Measurements from ENCODE around the gene ZNF652. TPM values are rescaled to one million over a fixed set of nuclear protein-coding genes. Genes with fewer than 3 reads are reported as not detected.

ZNF652 gene
- total and polyA plus RNA-seq, 2 donors (not counting 1 experiment from before 2014, with no cell fraction given) = 7.8 to 10.2 TPM

DNA sequence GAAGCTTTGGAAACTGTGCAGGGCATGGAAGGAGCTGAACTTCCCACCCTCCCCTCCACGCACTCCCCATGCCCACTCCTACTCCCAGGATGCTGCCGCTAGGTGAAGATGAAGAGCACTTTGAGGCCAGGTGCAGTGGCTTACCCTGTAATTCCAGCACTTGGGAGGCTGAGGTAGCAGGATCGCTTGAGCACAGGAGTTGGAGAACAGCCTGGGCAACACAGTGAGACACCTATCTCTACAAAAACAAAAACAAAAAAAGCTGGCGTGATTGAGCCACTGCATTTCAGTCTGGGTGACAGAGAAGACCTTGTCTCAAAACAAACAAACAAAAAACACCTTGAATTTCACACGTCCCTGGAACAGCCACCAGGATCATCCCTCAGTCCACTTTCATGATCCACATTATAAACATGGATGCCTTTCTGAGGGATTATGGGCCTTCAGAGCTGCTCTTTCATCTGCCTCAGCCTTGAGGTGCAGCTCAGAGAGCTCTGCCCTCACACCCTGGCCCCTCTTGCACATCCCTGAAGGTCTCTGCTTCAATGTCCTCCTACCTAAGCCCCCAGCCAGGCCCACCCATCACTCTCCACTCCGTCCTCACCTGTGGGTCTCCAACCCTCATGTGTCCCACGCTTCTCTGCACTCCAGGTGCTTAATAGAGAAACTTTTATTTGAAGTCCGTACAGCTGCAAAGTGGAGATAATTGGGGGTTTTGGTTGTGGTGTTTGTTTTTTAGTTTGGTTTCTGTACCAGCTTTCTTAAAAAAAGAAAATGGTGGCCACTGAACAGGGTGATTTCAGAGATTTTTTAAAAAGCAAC, 26.9 kb upstream of the ZNF652 start:
- Histone ChIP-seq H3K27me3 (ENCODE audit: control insufficient read depth, insufficient read depth, low read length) (no peaks in the 10 kb centered on the region), H3K27ac (ENCODE audit: insufficient read depth, low read length) (no peak overlapping the region), H3K4me1 (ENCODE audit: control insufficient read depth, extremely low read depth, insufficient read depth, low read length) (peaks cover 2% of the 10 kb centered on the region), H4K20me1 (ENCODE audit: control insufficient read depth, extremely low read depth, insufficient read depth, low read length) (no peaks in the 10 kb centered on the region), H3K36me3 (ENCODE audit: control insufficient read depth, insufficient read depth, low read length) (no peaks in the 10 kb centered on the region), H3K9ac (ENCODE audit: insufficient read depth, low read length) (no peak overlapping the region), H3K9me3 (ENCODE audit: control insufficient read depth, insufficient read depth, low read depth, low read length) (no peaks in the 10 kb centered on the region), H3K79me2 (ENCODE audit: control insufficient read depth, insufficient read depth, low read length) (no peaks in the 10 kb centered on the region), H3K4me2 (ENCODE audit: extremely low read depth, insufficient read depth, low read length) (no peak overlapping the region), H3K4me3 (replicated peaks in 1 of 4; ENCODE audit: control extremely low read depth in 1 of 4, insufficient read depth in 1 of 4, low read depth in 3 of 4, low read length in 4 of 4) (no peak overlapping the region), H2AFZ (ENCODE audit: low read length) (no peak overlapping the region)
- TF ChIP-seq, protein P1, sequence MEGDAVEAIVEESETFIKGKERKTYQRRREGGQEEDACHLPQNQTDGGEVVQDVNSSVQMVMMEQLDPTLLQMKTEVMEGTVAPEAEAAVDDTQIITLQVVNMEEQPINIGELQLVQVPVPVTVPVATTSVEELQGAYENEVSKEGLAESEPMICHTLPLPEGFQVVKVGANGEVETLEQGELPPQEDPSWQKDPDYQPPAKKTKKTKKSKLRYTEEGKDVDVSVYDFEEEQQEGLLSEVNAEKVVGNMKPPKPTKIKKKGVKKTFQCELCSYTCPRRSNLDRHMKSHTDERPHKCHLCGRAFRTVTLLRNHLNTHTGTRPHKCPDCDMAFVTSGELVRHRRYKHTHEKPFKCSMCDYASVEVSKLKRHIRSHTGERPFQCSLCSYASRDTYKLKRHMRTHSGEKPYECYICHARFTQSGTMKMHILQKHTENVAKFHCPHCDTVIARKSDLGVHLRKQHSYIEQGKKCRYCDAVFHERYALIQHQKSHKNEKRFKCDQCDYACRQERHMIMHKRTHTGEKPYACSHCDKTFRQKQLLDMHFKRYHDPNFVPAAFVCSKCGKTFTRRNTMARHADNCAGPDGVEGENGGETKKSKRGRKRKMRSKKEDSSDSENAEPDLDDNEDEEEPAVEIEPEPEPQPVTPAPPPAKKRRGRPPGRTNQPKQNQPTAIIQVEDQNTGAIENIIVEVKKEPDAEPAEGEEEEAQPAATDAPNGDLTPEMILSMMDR (conservative IDR thresholded peaks at IDR 0.05 in 1 of 2, IDR thresholded peaks at IDR 0.05 in 1 of 2; ENCODE audit: low read depth in 1 of 2, low read length in 2 of 2) = no peak
- no peak for TF ChIP-seq EZH2 (IDR thresholded peaks at IDR 0.05; ENCODE audit: low read length, missing control alignments)
- DNase-seq (ENCODE audit: low read depth in 2 of 2) = peak; percentile 15 to 16

DNA sequence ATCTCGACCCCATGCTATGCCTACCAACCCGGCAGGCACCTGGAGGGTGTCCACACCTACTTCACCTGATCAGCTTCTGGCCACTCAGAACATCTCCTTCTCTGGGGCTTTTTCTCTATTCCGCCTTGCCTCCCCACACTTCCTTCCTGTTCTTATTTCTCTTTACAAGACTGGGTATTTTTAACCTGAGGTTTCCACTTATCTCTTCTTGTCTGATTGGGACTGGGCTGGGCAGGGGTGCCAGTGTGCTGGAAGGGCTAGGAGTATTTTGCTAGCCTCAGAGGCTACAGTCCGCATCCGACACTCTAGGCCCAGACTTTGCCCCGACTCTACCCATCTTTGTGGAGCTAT, 26.2 kb upstream of the ZNF652 start:
- Histone ChIP-seq H3K27ac (ENCODE audit: insufficient read depth, low read length) (no peak overlapping the region), H3K36me3 (ENCODE audit: control insufficient read depth, insufficient read depth, low read length) (no peaks in the 10 kb centered on the region), H3K4me2 (ENCODE audit: extremely low read depth, insufficient read depth, low read length) (no peak overlapping the region), H3K4me3 (replicated peaks in 1 of 4; ENCODE audit: control extremely low read depth in 1 of 4, insufficient read depth in 1 of 4, low read depth in 3 of 4, low read length in 4 of 4) (no peak overlapping the region), H2AFZ (ENCODE audit: low read length) (no peak overlapping the region), H3K79me2 (ENCODE audit: control insufficient read depth, insufficient read depth, low read length) (no peaks in the 10 kb centered on the region), H4K20me1 (ENCODE audit: control insufficient read depth, extremely low read depth, insufficient read depth, low read length) (no peaks in the 10 kb centered on the region), H3K9ac (ENCODE audit: insufficient read depth, low read length) (no peak overlapping the region), H3K4me1 (ENCODE audit: control insufficient read depth, extremely low read depth, insufficient read depth, low read length) (peaks cover 2% of the 10 kb centered on the region), H3K9me3 (ENCODE audit: control insufficient read depth, insufficient read depth, low read depth, low read length) (no peaks in the 10 kb centered on the region), H3K27me3 (ENCODE audit: control insufficient read depth, insufficient read depth, low read length) (no peaks in the 10 kb centered on the region)
- TF ChIP-seq, protein P1 (conservative IDR thresholded peaks at IDR 0.05 in 1 of 2, IDR thresholded peaks at IDR 0.05 in 1 of 2; ENCODE audit: low read depth in 1 of 2, low read length in 2 of 2) = no peak
- TF ChIP-seq EZH2 (IDR thresholded peaks at IDR 0.05; ENCODE audit: low read length, missing control alignments) = no peak
- DNase-seq (ENCODE audit: low read depth in 2 of 2) = no peak

DNA sequence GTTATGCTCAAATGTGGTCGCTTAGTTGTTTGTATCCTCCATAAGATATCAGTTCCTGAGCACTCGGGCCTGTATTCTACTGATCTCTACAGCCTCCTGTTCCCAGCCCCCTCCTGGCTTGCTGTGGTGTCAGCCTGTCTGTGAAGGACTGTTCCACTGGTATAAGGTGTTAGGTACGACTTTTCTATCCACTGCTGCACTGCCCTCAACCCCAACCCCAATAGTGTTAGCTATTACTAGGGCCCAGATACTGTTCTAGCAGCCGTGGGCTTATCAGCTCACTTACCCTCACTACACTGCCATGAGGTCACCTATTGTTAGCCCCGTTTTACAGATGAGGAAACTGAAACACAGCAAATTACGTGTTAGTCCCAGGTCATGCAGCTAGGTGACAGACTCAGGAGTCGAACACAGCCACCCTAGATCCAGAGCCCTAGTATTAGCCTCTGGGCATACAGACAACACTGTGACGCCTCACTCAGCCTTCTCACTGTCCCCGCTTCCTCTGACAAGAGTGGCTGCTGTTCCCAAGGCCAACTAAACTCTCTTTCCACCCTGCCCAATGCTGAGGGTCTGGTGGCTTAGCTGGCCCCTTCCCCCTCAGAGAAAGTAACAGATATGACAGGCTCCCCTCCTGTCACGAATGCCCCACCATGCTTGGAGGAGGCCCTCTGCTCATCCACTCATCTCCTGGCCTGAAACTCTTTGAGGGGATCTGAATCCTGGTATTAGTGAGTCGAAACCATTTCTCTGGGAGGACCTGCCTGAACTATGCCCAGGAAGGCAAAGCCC, 25.6 kb upstream of the ZNF652 start:
- no peak for DNase-seq (ENCODE audit: low read depth in 2 of 2)
- Histone ChIP-seq H3K27me3 (ENCODE audit: control insufficient read depth, insufficient read depth, low read length) (no peaks in the 10 kb centered on the region), H2AFZ (ENCODE audit: low read length) (no peak overlapping the region), H3K27ac (ENCODE audit: insufficient read depth, low read length) (no peak overlapping the region), H3K4me2 (ENCODE audit: extremely low read depth, insufficient read depth, low read length) (no peak overlapping the region), H3K9ac (ENCODE audit: insufficient read depth, low read length) (no peak overlapping the region), H3K4me1 (ENCODE audit: control insufficient read depth, extremely low read depth, insufficient read depth, low read length) (peaks cover 2% of the 10 kb centered on the region), H3K79me2 (ENCODE audit: control insufficient read depth, insufficient read depth, low read length) (no peaks in the 10 kb centered on the region), H4K20me1 (ENCODE audit: control insufficient read depth, extremely low read depth, insufficient read depth, low read length) (no peaks in the 10 kb centered on the region), H3K9me3 (ENCODE audit: control insufficient read depth, insufficient read depth, low read depth, low read length) (no peaks in the 10 kb centered on the region), H3K36me3 (ENCODE audit: control insufficient read depth, insufficient read depth, low read length) (no peaks in the 10 kb centered on the region), H3K4me3 (replicated peaks in 1 of 4; ENCODE audit: control extremely low read depth in 1 of 4, insufficient read depth in 1 of 4, low read depth in 3 of 4, low read length in 4 of 4) (no peak overlapping the region)
- TF ChIP-seq, protein P1 (conservative IDR thresholded peaks at IDR 0.05 in 1 of 2, IDR thresholded peaks at IDR 0.05 in 1 of 2; ENCODE audit: low read depth in 1 of 2, low read length in 2 of 2) = no peak
- no peak for TF ChIP-seq EZH2 (IDR thresholded peaks at IDR 0.05; ENCODE audit: low read length, missing control alignments)
